ENCODE data around the gene NDUFS7. TPM values are rescaled to one million over a fixed set of nuclear protein-coding genes. Genes with fewer than 3 reads are reported as not detected.

Gene NDUFS7
- polyA plus RNA-seq, 4 donors, result 43.6 to 99.1 (median 85.1) TPM

Other genes with a start within 250 kb of the NDUFS7 start
- gene SBNO2, start 209.6 kb upstream of the NDUFS7 start, polyA plus RNA-seq (ENCODE audit: insufficient read length in 4 of 4), result 10 to 100 TPM; 15.2 to 22.8 (median 20.1) TPM
- gene STK11, start 178.1 kb upstream of the NDUFS7 start, polyA plus RNA-seq (ENCODE audit: insufficient read length in 4 of 4), result 10 to 100 TPM; 59.1 to 64.4 (median 61.9) TPM
- 1 to 10 TPM; 1.1 to 5.9 (median 3.5) TPM for gene CBARP, start 145.9 kb upstream of the NDUFS7 start, polyA plus RNA-seq (ENCODE audit: insufficient read length in 4 of 4)
- 100 to 1,000 TPM in 3 of 4 donors, 10 to 100 TPM in 1; 83.4 to 185 (median 127) TPM for gene ATP5F1D, start 142.2 kb upstream of the NDUFS7 start, polyA plus RNA-seq (ENCODE audit: insufficient read length in 4 of 4)
- gene MIDN, start 135.3 kb upstream of the NDUFS7 start, polyA plus RNA-seq (ENCODE audit: insufficient read length in 4 of 4), result 10 to 100 TPM; 39.9 to 83.0 (median 65.7) TPM
- 1,000 to 10,000 TPM in 1 of 4 donors, 100 to 1,000 TPM in 3; 787 to 1,013 (median 826) TPM for gene CIRBP, start 114.6 kb upstream of the NDUFS7 start, polyA plus RNA-seq (ENCODE audit: insufficient read length in 4 of 4)
- gene FAM174C, start 108.4 kb upstream of the NDUFS7 start, polyA plus RNA-seq (ENCODE audit: insufficient read length in 4 of 4), result 10 to 100 TPM; 13.3 to 30.9 (median 26.1) TPM
- 1 to 10 TPM; 1.8 to 5.8 (median 4.3) TPM for gene EFNA2, start 98.0 kb upstream of the NDUFS7 start, polyA plus RNA-seq (ENCODE audit: insufficient read length in 4 of 4)
- 10 to 100 TPM; 24.4 to 44.5 (median 40.2) TPM for gene GAMT, start 17.6 kb downstream of the NDUFS7 start, polyA plus RNA-seq (ENCODE audit: insufficient read length in 4 of 4)
- gene DAZAP1, start 23.7 kb downstream of the NDUFS7 start, polyA plus RNA-seq (ENCODE audit: insufficient read length in 4 of 4), result 100 to 1,000 TPM in 2 of 4 donors, 10 to 100 TPM in 2; 67.1 to 110 (median 95.0) TPM
- gene RPS15, start 54.5 kb downstream of the NDUFS7 start, polyA plus RNA-seq (ENCODE audit: insufficient read length in 4 of 4), result 1,000 to 10,000 TPM in 1 of 4 donors, 100 to 1,000 TPM in 3; 623 to 1,048 (median 767) TPM
- 1 to 10 TPM; 1.1 to 2.0 (median 1.8) TPM for gene APC2, start 66.2 kb downstream of the NDUFS7 start, polyA plus RNA-seq (ENCODE audit: insufficient read length in 4 of 4)
- gene C19orf25, start 95.3 kb downstream of the NDUFS7 start, polyA plus RNA-seq (ENCODE audit: insufficient read length in 4 of 4), result 10 to 100 TPM; 17.1 to 38.3 (median 33.1) TPM
- gene PCSK4, start 106.4 kb downstream of the NDUFS7 start, polyA plus RNA-seq (ENCODE audit: insufficient read length in 4 of 4), result 10 to 100 TPM in 1 of 4 donors, 1 to 10 TPM in 3; 3.5 to 11.6 (median 7.4) TPM
- 10 to 100 TPM; 12.5 to 24.8 (median 18.2) TPM for gene REEP6, start 107.3 kb downstream of the NDUFS7 start, polyA plus RNA-seq (ENCODE audit: insufficient read length in 4 of 4)
- gene ADAMTSL5, start 129.1 kb downstream of the NDUFS7 start, polyA plus RNA-seq (ENCODE audit: insufficient read length in 4 of 4), result 1 to 10 TPM in 1 of 4 donors, under 1 TPM in 3; 0.23 to 1.2 (median 0.92) TPM
- gene PLK5, start 140.2 kb downstream of the NDUFS7 start, polyA plus RNA-seq (ENCODE audit: insufficient read length in 4 of 4), result under 1 TPM; 0.06 to 0.46 (median 0.43) TPM
- 10 to 100 TPM; 17.8 to 45.1 (median 32.6) TPM for gene MEX3D, start 184.4 kb downstream of the NDUFS7 start, polyA plus RNA-seq (ENCODE audit: insufficient read length in 4 of 4)
- 10 to 100 TPM; 43.4 to 85.4 (median 75.7) TPM for gene MBD3, start 209.0 kb downstream of the NDUFS7 start, polyA plus RNA-seq (ENCODE audit: insufficient read length in 4 of 4)
- 100 to 1,000 TPM in 3 of 4 donors, 10 to 100 TPM in 1; 98.3 to 185 (median 125) TPM for gene UQCR11, start 221.6 kb downstream of the NDUFS7 start, polyA plus RNA-seq (ENCODE audit: insufficient read length in 4 of 4)